ENCODE results near the gene DGKK. TPM values are rescaled to one million over a fixed set of nuclear protein-coding genes. Genes with fewer than 3 reads are reported as not detected.

Gene DGKK
- total RNA-seq, 1 experiment from 2014 or later = 1.6 TPM

DNA sequence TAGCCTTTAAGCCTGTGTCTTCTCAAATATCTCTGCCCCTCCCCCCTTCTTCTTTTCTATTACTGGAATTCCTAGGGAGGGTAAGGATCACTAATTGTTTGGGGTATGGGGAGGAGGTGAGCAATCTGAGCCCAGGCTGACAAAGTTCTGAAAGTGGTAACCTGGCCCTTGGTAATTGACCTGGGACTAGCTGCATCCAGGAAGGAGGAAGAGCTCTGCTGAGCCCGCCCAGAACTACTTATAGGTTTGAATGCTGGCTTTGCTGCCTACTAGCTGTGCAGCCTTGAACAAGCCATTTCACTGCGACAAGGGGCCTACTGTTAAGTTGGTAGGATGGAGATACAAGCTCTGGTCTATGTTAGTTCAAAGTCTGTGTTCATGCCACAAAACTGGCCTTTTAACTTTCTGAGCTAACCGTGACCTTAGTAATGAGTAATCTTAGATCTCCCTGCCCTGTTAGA lies 37.8 kb downstream of the DGKK start:
- Histone ChIP-seq H2AK5ac (ENCODE audit: insufficient read length, low read length) (no peak overlapping the region), H3K23me2 (ENCODE audit: insufficient read length, low read depth, low read length, poor library complexity, severe bottlenecking) (no peaks in the 10 kb centered on the region), H3T11ph (ENCODE audit: low read length) (no peak overlapping the region), H3K9ac (ENCODE audit: extremely low read depth, insufficient read length, low read length) (no peak overlapping the region), H3K23ac (ENCODE audit: insufficient read length, low read depth, low read length) (no peak overlapping the region), H3K14ac (ENCODE audit: insufficient read depth, low read length) (no peak overlapping the region), H3K4ac (ENCODE audit: low read depth, low read length) (no peak overlapping the region), H2BK120ac (ENCODE audit: low read depth, low read length, poor library complexity, severe bottlenecking) (no peak overlapping the region), H2BK20ac (ENCODE audit: low read depth, low read length, poor library complexity, severe bottlenecking) (no peak overlapping the region), H3K4me1 (ENCODE audit: insufficient read depth, low read length) (peaks cover 20% of the 10 kb centered on the region; the same call in 1 of the 2 replicates), H2AFZ (ENCODE audit: low read length) (no peak overlapping the region), H3K9me3 (ENCODE audit: control insufficient read depth, low read depth, low read length) (no peaks in the 10 kb centered on the region), H3K27ac (ENCODE audit: insufficient read length, low read depth, low read length) (peak overlapping the region; percentile 67), H4K20me1 (ENCODE audit: control insufficient read depth, insufficient read depth, insufficient read length) (no peaks in the 10 kb centered on the region), H3K4me2 (ENCODE audit: insufficient read depth, insufficient read length, low read length) (no peak overlapping the region), H3K27me3 (ENCODE audit: insufficient read depth, low read length) (no peaks in the 10 kb centered on the region), H3K18ac (ENCODE audit: insufficient read length, low read depth, low read length) (peak overlapping the region; percentile 47), H3K79me2 (ENCODE audit: insufficient read depth, low read length) (no peaks in the 10 kb centered on the region), H3K56ac (ENCODE audit: insufficient read length, low read depth, low read length) (no peak overlapping the region), H3K79me1 (ENCODE audit: insufficient read depth, low read depth, low read length, poor library complexity, severe bottlenecking) (no peaks in the 10 kb centered on the region), H4K91ac (ENCODE audit: insufficient read length, low read depth, low read length) (no peak overlapping the region), H2BK15ac (ENCODE audit: low read depth, low read length) (no peak overlapping the region), H2BK12ac (ENCODE audit: insufficient read length, low read depth, low read length) (no peak overlapping the region), H4K8ac (replicated peaks; ENCODE audit: insufficient read length, low read depth, low read length) (no peak overlapping the region), H4K5ac (ENCODE audit: insufficient read length, low read depth, low read length) (no peak overlapping the region), H2BK5ac (ENCODE audit: insufficient read length, low read length) (no peak overlapping the region)
- Mint-ChIP-seq H3K27me3 (ENCODE audit: low read depth) (no peaks in the 10 kb centered on the region; the same call in 1 of the 2 replicates), H3K4me3 (no peak overlapping the region; a peak in 1 of 5 replicates), H3K9me3 (peaks cover 61 to 67% of the 10 kb centered on the region in 2 experiments), H3K27ac (peak overlapping the region in 1 of 3 experiments; percentile 92; a peak in 2 of 7 replicates), H3K36me3 (ENCODE audit: insufficient read depth in 1 of 3, low read depth in 3 of 3) (peaks cover 0 to 3% (median 2%) of the 10 kb centered on the region in 3 experiments; a peak in 3 of 7 replicates), H3K4me1 (peaks cover 49 to 55% of the 10 kb centered on the region in 2 experiments)
- DNase-seq = peak; percentile 40
- no CpG with 5 or more reads among the region's 3 CpGs for WGBS (ENCODE audit: extremely low coverage, insufficient read length, low lambda C conversion rate)
- TF ChIP-seq, protein P1, sequence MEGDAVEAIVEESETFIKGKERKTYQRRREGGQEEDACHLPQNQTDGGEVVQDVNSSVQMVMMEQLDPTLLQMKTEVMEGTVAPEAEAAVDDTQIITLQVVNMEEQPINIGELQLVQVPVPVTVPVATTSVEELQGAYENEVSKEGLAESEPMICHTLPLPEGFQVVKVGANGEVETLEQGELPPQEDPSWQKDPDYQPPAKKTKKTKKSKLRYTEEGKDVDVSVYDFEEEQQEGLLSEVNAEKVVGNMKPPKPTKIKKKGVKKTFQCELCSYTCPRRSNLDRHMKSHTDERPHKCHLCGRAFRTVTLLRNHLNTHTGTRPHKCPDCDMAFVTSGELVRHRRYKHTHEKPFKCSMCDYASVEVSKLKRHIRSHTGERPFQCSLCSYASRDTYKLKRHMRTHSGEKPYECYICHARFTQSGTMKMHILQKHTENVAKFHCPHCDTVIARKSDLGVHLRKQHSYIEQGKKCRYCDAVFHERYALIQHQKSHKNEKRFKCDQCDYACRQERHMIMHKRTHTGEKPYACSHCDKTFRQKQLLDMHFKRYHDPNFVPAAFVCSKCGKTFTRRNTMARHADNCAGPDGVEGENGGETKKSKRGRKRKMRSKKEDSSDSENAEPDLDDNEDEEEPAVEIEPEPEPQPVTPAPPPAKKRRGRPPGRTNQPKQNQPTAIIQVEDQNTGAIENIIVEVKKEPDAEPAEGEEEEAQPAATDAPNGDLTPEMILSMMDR (conservative IDR thresholded peaks at IDR 0.05) = no peak
